ENCODE measurements around the gene MBP.

The MBP gene

DNA sequence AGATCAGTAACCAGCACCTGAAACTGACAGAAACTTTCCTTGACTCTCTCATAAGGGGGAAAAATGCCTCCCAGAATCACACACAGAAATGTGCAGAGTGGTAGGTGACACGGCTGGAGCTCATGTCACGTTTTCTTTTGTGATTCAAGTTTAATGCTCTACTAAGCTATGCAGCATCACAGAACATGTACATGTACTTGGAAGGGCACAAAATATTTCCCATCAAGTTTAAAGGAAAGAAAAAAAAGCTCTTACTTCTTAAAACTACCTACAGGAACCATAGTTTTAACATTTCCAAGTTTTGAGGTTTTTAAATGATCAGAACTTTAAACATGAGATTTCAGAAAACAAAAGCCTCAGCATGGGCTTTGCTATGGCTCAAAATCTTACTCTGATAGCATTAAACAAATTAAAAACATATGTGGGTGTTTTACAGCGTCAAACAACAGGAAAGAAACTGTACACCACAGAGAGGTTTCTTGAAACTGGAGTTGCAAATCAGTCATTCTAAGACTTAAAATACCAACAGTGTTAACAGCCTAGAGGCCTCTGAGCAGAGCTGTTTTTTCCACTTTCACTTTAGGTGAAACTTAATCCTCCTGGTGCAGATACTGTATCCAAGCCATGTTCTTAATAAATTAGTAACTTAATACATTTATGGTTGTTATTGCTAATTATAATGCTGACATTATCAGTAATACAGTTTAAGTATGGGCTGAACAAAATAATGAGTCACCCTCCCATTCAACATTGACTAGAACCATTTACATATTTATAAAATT lies 30.1 kb downstream of the MBP start:
- Histone ChIP-seq H4K8ac (ENCODE audit: low read depth, low read length) (no peak overlapping the region), H3K23ac (ENCODE audit: low read length) (no peak overlapping the region), H3K56ac (ENCODE audit: low read length) (peak overlapping the region; percentile 27), H3K9ac (ENCODE audit: low read length) (peak overlapping the region; percentile 10), H3K79me1 (ENCODE audit: low read length) (no peaks in the 10 kb centered on the region), H2BK5ac (ENCODE audit: low read length) (no peak overlapping the region), H2BK120ac (ENCODE audit: low read depth, low read length) (no peak overlapping the region), H3K27ac (ENCODE audit: low read depth, low read length) (peak overlapping the region; percentile 73), H3K4me3 (ENCODE audit: low read length) (no peak overlapping the region), H3K36me3 (ENCODE audit: control insufficient read depth, insufficient read depth, low read length) (no peaks in the 10 kb centered on the region), H3K79me2 (ENCODE audit: control insufficient read depth, insufficient read depth, low read length) (no peaks in the 10 kb centered on the region), H3K4me2 (ENCODE audit: low read length) (no peak overlapping the region), H2BK15ac (replicated peaks; ENCODE audit: low read depth) (no peak overlapping the region), H3K27me3 (ENCODE audit: insufficient read depth, low read length, poor library complexity) (no peaks in the 10 kb centered on the region), H2AK5ac (ENCODE audit: low read length) (no peak overlapping the region), H4K5ac (ENCODE audit: low read length) (no peak overlapping the region), H3K4me1 (ENCODE audit: control insufficient read depth, low read depth, low read length) (peaks cover 16% of the 10 kb centered on the region), H3K18ac (ENCODE audit: low read length) (peak overlapping the region; percentile 18), H3K4ac (ENCODE audit: low read depth, low read length) (no peak overlapping the region)
- WGBS (ENCODE audit: extremely low coverage, insufficient coverage, low lambda C conversion rate): no CpG with 5 or more reads among the region's 3 CpGs
- DNase-seq: no peak

GRCh38 chr18:77101410-77102258 lies 30.9 kb downstream of the MBP start:
- H2BK5ac ChIP-seq (ENCODE audit: low read length): peak overlapping the region; percentile 12
- peak; percentile 97 for DNase-seq
- H3K56ac ChIP-seq (ENCODE audit: low read length): peak overlapping the region; percentile 27
- H3K36me3 ChIP-seq (ENCODE audit: control insufficient read depth, insufficient read depth, low read length): no peaks in the 10 kb centered on the region
- no peak overlapping the region for H2BK120ac ChIP-seq (ENCODE audit: low read depth, low read length)
- peaks cover 22% of the 10 kb centered on the region for H3K4me1 ChIP-seq (ENCODE audit: control insufficient read depth, low read depth, low read length)
- no peaks in the 10 kb centered on the region for H3K79me2 ChIP-seq (ENCODE audit: control insufficient read depth, insufficient read depth, low read length)
- H3K4ac ChIP-seq (ENCODE audit: low read depth, low read length): no peak overlapping the region
- no peak overlapping the region for H4K8ac ChIP-seq (ENCODE audit: low read depth, low read length)
- no peak overlapping the region for H3K23ac ChIP-seq (ENCODE audit: low read length)
- H2AK5ac ChIP-seq (ENCODE audit: low read length): no peak overlapping the region
- no peaks in the 10 kb centered on the region for H3K79me1 ChIP-seq (ENCODE audit: low read length)
- no peak overlapping the region for H3K4me2 ChIP-seq (ENCODE audit: low read length)
- H3K27ac ChIP-seq (ENCODE audit: low read depth, low read length): peak overlapping the region; percentile 73
- no CpG with 5 or more reads among the region's 16 CpGs for WGBS (ENCODE audit: extremely low coverage, insufficient coverage, low lambda C conversion rate)
- H4K5ac ChIP-seq (ENCODE audit: low read length): no peak overlapping the region
- H3K27me3 ChIP-seq (ENCODE audit: insufficient read depth, low read length, poor library complexity): no peaks in the 10 kb centered on the region
- H3K4me3 ChIP-seq (ENCODE audit: low read length): no peak overlapping the region
- H2BK15ac ChIP-seq (replicated peaks; ENCODE audit: low read depth): no peak overlapping the region
- peak overlapping the region; percentile 22 for H3K18ac ChIP-seq (ENCODE audit: low read length)
- H3K9ac ChIP-seq (ENCODE audit: low read length): peak overlapping the region; percentile 10

DNA sequence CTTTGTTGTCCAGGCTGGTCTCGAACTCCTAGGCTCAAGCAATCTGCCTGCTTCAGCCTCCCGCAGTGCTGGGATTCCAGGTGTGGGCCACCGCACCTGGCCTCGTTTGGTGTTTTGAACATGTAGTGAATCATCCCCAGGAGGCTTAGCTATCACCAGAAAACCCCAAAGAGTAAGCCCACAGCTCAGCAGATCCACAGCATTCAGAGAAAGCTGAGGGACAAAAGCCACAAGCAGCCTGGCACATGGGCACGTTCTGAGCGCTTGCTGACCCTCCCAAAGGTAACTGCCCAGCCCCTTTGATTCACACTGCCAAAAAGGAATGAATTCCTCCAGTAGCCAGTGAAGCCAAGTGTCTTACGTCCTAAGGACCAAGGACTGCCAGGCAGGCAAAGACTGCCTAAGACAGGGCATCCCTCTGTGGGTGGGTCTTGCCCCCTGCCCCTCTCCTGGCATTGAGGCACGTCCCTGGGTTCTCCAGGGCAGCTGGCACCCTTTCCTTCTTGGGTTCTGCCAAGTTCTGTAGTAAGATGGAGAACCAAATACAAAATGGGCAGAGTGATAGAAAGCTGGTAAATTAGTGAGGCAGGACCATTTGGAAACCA lies 31.7 kb downstream of the MBP start:
- peak overlapping the region; percentile 73 for H2BK5ac ChIP-seq (ENCODE audit: low read length)
- no peak overlapping the region for H2BK15ac ChIP-seq (replicated peaks; ENCODE audit: low read depth)
- H3K4me1 ChIP-seq (ENCODE audit: control insufficient read depth, low read depth, low read length): peaks cover 24% of the 10 kb centered on the region
- peak overlapping the region; percentile 35 for H3K56ac ChIP-seq (ENCODE audit: low read length)
- WGBS (ENCODE audit: extremely low coverage, insufficient coverage, low lambda C conversion rate): no CpG with 5 or more reads among the region's 8 CpGs
- H3K4me2 ChIP-seq (ENCODE audit: low read length): no peak overlapping the region
- H3K36me3 ChIP-seq (ENCODE audit: control insufficient read depth, insufficient read depth, low read length): no peaks in the 10 kb centered on the region
- H2BK120ac ChIP-seq (ENCODE audit: low read depth, low read length): no peak overlapping the region
- H3K9ac ChIP-seq (ENCODE audit: low read length): no peak overlapping the region
- H3K23ac ChIP-seq (ENCODE audit: low read length): no peak overlapping the region
- no peak overlapping the region for H3K4ac ChIP-seq (ENCODE audit: low read depth, low read length)
- H4K8ac ChIP-seq (ENCODE audit: low read depth, low read length): no peak overlapping the region
- H3K4me3 ChIP-seq (ENCODE audit: low read length): no peak overlapping the region
- DNase-seq: no peak
- H3K79me1 ChIP-seq (ENCODE audit: low read length): no peaks in the 10 kb centered on the region
- no peak overlapping the region for H4K5ac ChIP-seq (ENCODE audit: low read length)
- peak overlapping the region; percentile 22 for H3K18ac ChIP-seq (ENCODE audit: low read length)
- H3K27ac ChIP-seq (ENCODE audit: low read depth, low read length): peak overlapping the region; percentile 7
- H3K27me3 ChIP-seq (ENCODE audit: insufficient read depth, low read length, poor library complexity): no peaks in the 10 kb centered on the region
- H3K79me2 ChIP-seq (ENCODE audit: control insufficient read depth, insufficient read depth, low read length): no peaks in the 10 kb centered on the region
- H2AK5ac ChIP-seq (ENCODE audit: low read length): no peak overlapping the region

GRCh38 chr18:77099485-77100370 lies 32.9 kb downstream of the MBP start:
- H3K36me3 ChIP-seq (ENCODE audit: control insufficient read depth, insufficient read depth, low read length): no peaks in the 10 kb centered on the region
- H4K5ac ChIP-seq (ENCODE audit: low read length): no peak overlapping the region
- H3K4me2 ChIP-seq (ENCODE audit: low read length): no peak overlapping the region
- WGBS (ENCODE audit: extremely low coverage, insufficient coverage, low lambda C conversion rate): no CpG with 5 or more reads among the region's 21 CpGs
- peak overlapping the region; percentile 39 for H3K27ac ChIP-seq (ENCODE audit: low read depth, low read length)
- H3K56ac ChIP-seq (ENCODE audit: low read length): peak overlapping the region; percentile 57
- H3K23ac ChIP-seq (ENCODE audit: low read length): no peak overlapping the region
- peak; percentile 84 for DNase-seq
- no peak overlapping the region for H2BK15ac ChIP-seq (replicated peaks; ENCODE audit: low read depth)
- H3K27me3 ChIP-seq (ENCODE audit: insufficient read depth, low read length, poor library complexity): no peaks in the 10 kb centered on the region
- no peak overlapping the region for H3K4me3 ChIP-seq (ENCODE audit: low read length)
- peak overlapping the region; percentile 28 for H3K4ac ChIP-seq (ENCODE audit: low read depth, low read length)
- H3K4me1 ChIP-seq (ENCODE audit: control insufficient read depth, low read depth, low read length): peaks cover 27% of the 10 kb centered on the region
- no peak overlapping the region for H2AK5ac ChIP-seq (ENCODE audit: low read length)
- H3K9ac ChIP-seq (ENCODE audit: low read length): no peak overlapping the region
- H3K79me2 ChIP-seq (ENCODE audit: control insufficient read depth, insufficient read depth, low read length): no peaks in the 10 kb centered on the region
- H4K8ac ChIP-seq (ENCODE audit: low read depth, low read length): no peak overlapping the region
- H3K79me1 ChIP-seq (ENCODE audit: low read length): no peaks in the 10 kb centered on the region
- peak overlapping the region; percentile 41 for H2BK5ac ChIP-seq (ENCODE audit: low read length)
- peak overlapping the region; percentile 15 for H3K18ac ChIP-seq (ENCODE audit: low read length)
- H2BK120ac ChIP-seq (ENCODE audit: low read depth, low read length): no peak overlapping the region

DNA sequence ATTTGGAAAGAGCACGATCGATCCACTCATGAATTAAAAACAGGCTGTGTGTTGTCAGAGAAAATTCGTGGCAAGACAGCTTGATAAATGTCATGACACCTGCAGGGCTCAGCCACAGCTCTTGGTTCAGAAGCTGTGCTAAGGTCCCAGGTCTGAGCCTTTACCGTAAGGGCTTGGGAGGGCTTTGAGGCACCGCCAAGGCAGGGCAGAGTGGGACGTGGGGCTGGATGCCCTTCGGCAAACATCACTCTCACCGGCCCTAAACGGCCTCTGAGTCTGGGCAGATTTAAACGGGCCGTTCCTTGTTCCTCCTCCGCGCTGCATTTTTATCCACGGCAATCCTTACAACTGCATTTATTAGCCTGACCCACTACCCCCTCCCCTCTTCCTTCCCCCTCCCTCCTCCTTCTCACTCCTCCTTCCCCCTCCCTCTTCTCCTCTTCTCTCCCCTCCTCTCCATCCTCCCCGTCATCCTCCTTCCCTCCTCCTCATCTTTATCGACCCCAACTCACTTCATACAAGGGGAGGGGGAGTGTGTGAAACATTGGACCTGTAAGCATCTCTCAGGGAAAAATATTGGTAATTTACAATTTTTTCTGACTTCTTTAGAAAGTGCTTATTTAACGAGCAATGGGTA lies 33.9 kb downstream of the MBP start:
- Histone ChIP-seq H2AK5ac (ENCODE audit: low read length) (peak overlapping the region; percentile 88), H3K4me1 (ENCODE audit: control insufficient read depth, low read depth, low read length) (peaks cover 27% of the 10 kb centered on the region), H3K23ac (ENCODE audit: low read length) (no peak overlapping the region), H2BK5ac (ENCODE audit: low read length) (peak overlapping the region; percentile 78), H3K9ac (ENCODE audit: low read length) (peak overlapping the region; percentile 12), H3K4ac (ENCODE audit: low read depth, low read length) (no peak overlapping the region), H3K4me3 (ENCODE audit: low read length) (no peak overlapping the region), H3K36me3 (ENCODE audit: control insufficient read depth, insufficient read depth, low read length) (no peaks in the 10 kb centered on the region), H3K79me2 (ENCODE audit: control insufficient read depth, insufficient read depth, low read length) (no peaks in the 10 kb centered on the region), H2BK120ac (ENCODE audit: low read depth, low read length) (peak overlapping the region; percentile 29), H3K79me1 (ENCODE audit: low read length) (no peaks in the 10 kb centered on the region), H4K8ac (ENCODE audit: low read depth, low read length) (no peak overlapping the region), H3K18ac (ENCODE audit: low read length) (peak overlapping the region; percentile 44), H3K27ac (ENCODE audit: low read depth, low read length) (peak overlapping the region; percentile 6), H3K4me2 (ENCODE audit: low read length) (peak overlapping the region; percentile 8), H2BK15ac (replicated peaks; ENCODE audit: low read depth) (no peak overlapping the region), H3K27me3 (ENCODE audit: insufficient read depth, low read length, poor library complexity) (no peaks in the 10 kb centered on the region), H4K5ac (ENCODE audit: low read length) (no peak overlapping the region), H3K56ac (ENCODE audit: low read length) (peak overlapping the region; percentile 68)
- 83% methylated on average over 1 of the region's 17 CpGs for WGBS (ENCODE audit: extremely low coverage, insufficient coverage, low lambda C conversion rate)
- peak; percentile 56 for DNase-seq

Measured in mesendoderm (in vitro differentiated cells).